Cardiac fibroblast (primary cell): ENCODE results near the gene MAP3K14.

Source experiments
- DNase-seq, 2 donors: peaks; one replicate each; pipeline versions ENCODE4 v3.0.0 to v3.0.0-alpha.2; 2010; ENCODE audit warnings: low read depth in 2 of 2
- H3K4me3 ChIP-seq, 2 donors: replicated peaks in 1 of 2; 1 replicate in 1 of 2; 2 replicates in 1 of 2; pipeline ENCODE4 v1.5.1; 2011; ENCODE audit warnings: low read depth in 2 of 2, low read length in 2 of 2, mild to moderate bottlenecking in 2 of 2, moderate library complexity in 1 of 2
- TF ChIP-seq, protein P1 (sequence below): IDR thresholded peaks from one replicate; pipeline ENCODE4 v1.5.1; 2011; ENCODE audit warnings: low read depth, mild to moderate bottlenecking, low read length, inconsistent platforms

MAP3K14 gene

DNA sequence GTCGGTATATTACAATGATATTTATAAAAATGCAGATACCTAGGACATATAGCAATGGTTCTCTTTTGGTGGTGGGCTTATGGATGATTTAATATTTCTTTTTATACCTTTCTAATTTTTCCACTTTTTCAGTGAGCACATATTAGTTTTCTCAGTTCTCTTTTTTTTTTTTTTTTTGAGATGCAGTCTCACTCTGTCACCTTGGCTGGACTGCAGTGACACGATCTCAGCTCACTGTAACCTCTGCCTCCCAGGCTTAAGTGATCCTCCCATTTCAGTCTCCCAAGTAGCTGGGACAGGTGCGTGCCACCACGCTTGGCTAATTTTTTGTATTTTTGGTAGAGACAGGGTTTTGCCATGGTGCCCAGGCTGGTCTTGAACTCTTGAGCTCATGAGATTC, 15.1 kb downstream of the MAP3K14 start:
- H3K4me3 ChIP-seq: no peak overlapping the region
- no peak for DNase-seq
- TF ChIP-seq, protein P1, sequence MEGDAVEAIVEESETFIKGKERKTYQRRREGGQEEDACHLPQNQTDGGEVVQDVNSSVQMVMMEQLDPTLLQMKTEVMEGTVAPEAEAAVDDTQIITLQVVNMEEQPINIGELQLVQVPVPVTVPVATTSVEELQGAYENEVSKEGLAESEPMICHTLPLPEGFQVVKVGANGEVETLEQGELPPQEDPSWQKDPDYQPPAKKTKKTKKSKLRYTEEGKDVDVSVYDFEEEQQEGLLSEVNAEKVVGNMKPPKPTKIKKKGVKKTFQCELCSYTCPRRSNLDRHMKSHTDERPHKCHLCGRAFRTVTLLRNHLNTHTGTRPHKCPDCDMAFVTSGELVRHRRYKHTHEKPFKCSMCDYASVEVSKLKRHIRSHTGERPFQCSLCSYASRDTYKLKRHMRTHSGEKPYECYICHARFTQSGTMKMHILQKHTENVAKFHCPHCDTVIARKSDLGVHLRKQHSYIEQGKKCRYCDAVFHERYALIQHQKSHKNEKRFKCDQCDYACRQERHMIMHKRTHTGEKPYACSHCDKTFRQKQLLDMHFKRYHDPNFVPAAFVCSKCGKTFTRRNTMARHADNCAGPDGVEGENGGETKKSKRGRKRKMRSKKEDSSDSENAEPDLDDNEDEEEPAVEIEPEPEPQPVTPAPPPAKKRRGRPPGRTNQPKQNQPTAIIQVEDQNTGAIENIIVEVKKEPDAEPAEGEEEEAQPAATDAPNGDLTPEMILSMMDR: no peak

DNA sequence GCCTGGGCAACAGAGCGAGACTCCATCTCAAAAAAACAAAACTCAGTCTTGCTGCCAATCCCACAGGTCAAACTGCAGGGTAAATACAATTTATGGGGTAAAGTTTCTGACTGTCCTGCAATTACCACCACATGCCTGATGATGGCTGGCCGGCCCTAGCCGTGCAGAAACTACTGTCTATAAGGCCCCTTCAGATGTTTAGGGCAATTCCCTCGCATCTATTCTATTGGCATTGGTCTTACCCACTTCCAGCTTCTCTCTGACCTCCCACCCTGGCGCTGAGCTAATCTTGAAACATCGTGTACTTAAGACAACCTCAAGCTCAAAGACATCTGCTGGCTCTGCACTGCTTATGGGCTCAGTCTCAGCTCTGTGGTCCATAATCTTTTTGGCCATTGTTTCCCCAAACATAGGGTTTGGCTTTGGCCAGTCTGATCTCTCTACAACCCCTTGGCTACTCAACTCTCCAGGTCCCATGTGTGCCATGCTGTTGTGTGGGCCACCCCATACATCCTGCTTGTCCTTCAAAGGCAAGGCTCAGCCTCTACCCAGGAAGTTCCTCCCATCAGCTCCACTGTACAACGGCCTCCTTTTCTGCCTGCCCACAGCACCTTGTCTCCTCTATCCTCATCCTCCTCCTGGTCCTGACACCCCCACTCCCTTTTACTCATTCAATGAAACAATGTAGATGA, 16.6 kb downstream of the MAP3K14 start:
- no peak overlapping the region for H3K4me3 ChIP-seq
- no peak for DNase-seq
- TF ChIP-seq, protein P1: no peak

DNA sequence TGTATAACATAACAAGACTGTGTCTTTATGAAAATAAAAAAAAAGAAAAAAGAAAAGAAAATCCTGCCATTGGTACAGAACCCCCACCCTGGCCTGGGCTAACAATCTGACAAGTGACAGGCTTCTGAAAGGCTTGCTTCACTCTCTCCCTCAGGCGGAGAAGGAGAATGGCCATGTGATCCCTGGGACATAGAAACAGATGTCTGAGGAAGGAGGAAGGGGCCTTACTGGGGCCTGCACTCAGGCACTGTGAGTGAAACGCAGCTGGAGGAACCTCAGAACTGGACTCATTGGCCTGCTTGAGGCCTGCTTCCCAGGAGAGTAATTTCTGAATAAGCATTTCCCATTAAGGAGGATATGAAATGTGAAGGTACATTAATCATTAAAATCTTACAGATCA, 17.5 kb downstream of the MAP3K14 start:
- TF ChIP-seq, protein P1: no peak
- DNase-seq: no peak
- H3K4me3 ChIP-seq: no peak overlapping the region

DNA sequence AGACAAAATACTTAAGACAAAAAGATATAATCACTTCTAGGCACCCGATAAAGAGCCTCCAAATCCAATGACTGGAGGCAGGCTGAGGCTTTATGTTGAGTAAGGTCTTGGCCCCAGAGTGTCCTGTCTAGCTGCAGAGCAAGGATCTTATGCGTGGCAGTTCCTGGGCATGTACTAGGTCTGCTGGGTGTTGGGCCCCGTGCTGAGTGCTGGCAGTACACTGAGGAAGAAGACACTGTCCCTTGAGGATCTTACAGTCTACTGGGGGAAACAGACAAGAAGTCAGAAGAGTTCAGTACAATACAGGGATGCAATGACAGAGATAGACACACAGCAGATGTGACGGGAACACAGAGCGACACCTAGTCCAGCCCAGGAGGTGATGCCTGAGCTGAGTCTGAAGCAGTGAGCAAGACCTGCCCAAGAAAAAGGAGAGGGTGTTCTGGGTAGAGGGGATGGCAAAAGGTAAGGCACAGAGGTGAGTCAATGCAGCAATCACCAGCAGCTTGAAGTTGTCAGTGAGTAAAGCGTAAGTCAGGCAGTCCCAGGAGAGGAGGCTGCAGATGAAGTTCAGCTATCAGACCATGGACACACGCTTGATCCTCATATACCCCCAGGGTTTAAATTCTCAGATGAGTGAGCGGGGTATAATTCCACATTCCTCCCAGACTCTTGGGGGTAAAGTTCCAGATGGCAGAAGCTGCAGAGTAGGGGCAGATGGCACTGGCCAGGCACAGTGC, 18.1 kb downstream of the MAP3K14 start:
- TF ChIP-seq, protein P1: no peak
- no peak overlapping the region for H3K4me3 ChIP-seq
- DNase-seq: peak in 1 of 2 donors; percentile 65

DNA sequence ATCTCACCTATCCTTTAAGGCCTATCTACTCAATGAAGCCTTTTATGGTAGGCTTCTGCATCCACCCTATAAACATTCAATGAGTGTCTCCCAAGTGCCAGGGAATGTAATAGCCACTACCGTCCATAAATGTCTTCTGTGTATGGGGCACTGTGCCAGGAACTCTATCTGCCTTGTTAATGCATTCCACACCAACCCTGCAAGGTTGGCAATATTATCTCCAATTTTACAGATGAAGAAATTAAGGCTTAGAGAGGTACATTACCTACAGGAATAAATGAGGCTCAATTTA, 20.0 kb downstream of the MAP3K14 start:
- TF ChIP-seq, protein P1: no peak
- no peak for DNase-seq
- H3K4me3 ChIP-seq: no peak overlapping the region

DNA sequence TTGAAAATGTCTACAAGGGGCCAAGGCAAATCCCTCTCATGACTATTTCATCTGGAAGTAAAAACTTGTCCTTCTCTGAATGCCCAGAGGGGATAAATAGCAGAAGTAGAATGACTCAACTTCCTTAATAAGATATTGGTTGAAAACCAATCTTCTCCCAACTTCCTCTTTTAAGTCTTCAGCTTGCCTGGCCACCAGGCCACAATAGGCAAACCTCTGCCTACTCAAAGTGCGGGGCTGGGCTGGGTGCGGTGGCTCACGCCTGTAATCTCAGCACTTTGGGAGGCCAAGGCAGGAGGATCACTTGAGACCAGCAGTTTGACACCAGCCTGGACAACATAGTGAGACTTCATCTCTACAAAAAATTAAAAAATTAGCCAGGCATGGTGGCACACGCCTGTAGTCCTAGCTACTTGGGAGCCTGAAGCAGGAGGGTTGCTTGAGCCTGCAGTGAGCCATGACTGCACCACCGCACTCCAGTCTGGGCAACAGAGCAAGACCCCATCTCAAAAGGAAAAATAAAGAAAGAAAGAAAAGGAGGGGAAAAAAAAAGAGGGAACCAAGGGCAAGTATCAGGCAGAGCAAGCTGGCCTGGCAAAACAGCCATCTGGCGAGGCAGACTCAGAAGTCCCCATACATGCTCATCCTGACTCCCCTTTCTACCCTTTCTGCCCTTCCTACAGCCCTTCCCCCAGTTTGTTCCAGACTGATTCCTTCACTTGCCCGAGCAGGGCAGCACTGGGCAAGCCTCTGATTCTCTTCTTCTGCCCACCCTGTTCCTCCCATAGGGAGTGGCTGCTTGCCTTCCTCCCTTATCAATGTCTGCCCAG, 20.6 kb downstream of the MAP3K14 start:
- H3K4me3 ChIP-seq: no peak overlapping the region
- TF ChIP-seq, protein P1: no peak
- peak; percentile 61 to 66 for DNase-seq
